GM20000 (cell line): Measurements from ENCODE around the gene FN3KRP.

Experiments
- DNase-seq: peaks from one replicate; pipeline ENCODE4 v3.0.0; 2012; ENCODE audit warnings: low spot score
- CTCF ChIP-seq: IDR thresholded peaks from 2 replicates; pipeline ENCODE4 v1.5.1; 2012; ENCODE audit warnings: mild to moderate bottlenecking, control low read depth; ENCODE audit errors: extremely low read depth, missing control alignments

The FN3KRP gene

GRCh38 chr17:82703036-82703745 is 13.3 kb upstream of the FN3KRP start:
- DNase-seq: no peak
- no peak for TF ChIP-seq CTCF

- no peak for DNase-seq
- no peak for TF ChIP-seq CTCF
Measured at GRCh38 chr17:82703935-82704865, 12.3 kb upstream of the FN3KRP start.

- TF ChIP-seq CTCF: no peak
- no peak for DNase-seq
Measured at GRCh38 chr17:82704886-82705285, 11.6 kb upstream of the FN3KRP start.

GRCh38 chr17:82705756-82706155 is 10.8 kb upstream of the FN3KRP start:
- TF ChIP-seq CTCF: no peak
- no peak for DNase-seq

- TF ChIP-seq CTCF: no peak
- DNase-seq: no peak
Measured at GRCh38 chr17:82709024-82709675, 7.4 kb upstream of the FN3KRP start.

- no peak for DNase-seq
Measured at GRCh38 chr17:82709676-82710498, 6.6 kb upstream of the FN3KRP start.

More at GRCh38 chr17:82709676-82710498, 6.6 kb upstream of the FN3KRP start:
- no peak for TF ChIP-seq CTCF
